ENCODE results near the gene PIK3CB.
A peak's percentile ranks its signal among the peaks of the same experiment; 100 is the strongest.
"Not testable (repeated sequence)": the region's sequence is repeated elsewhere in the genome, so short reads cannot be mapped to it uniquely, and the experiment has no call there.

PIK3CB gene

GRCh38 chr3:138834596-138835396 lies at the start of gene PIK3CB:
Gene PIK3CB (minus strand): TSS chr3:138834928. CDS start chr3:138759343, 75,585 bp downstream.
- peak; percentile 82 to 91 for DNase-seq

- DNase-seq: no peak
Observed at GRCh38 chr3:138881233-138881632, 46.5 kb upstream of the PIK3CB start.

- DNase-seq: no peak
Observed at GRCh38 chr3:138879541-138880380, 45.0 kb upstream of the PIK3CB start.

GRCh38 chr3:138877226-138877625 lies 42.5 kb upstream of the PIK3CB start:
- no peak for DNase-seq

GRCh38 chr3:138875754-138876664 lies 41.3 kb upstream of the PIK3CB start:
- no peak for DNase-seq

GRCh38 chr3:138875096-138875753 lies 40.5 kb upstream of the PIK3CB start:
- DNase-seq: no peak

- DNase-seq: no peak
Observed at GRCh38 chr3:138873471-138874278, 38.9 kb upstream of the PIK3CB start.

- DNase-seq: no peak
Observed at GRCh38 chr3:138872632-138873031, 37.9 kb upstream of the PIK3CB start.

- DNase-seq: no peak
Observed at GRCh38 chr3:138867996-138868395, 33.3 kb upstream of the PIK3CB start.

- no peak for DNase-seq
Observed at GRCh38 chr3:138863776-138864113, 29.0 kb upstream of the PIK3CB start.

- DNase-seq: no peak
Observed at GRCh38 chr3:138862924-138863775, 28.4 kb upstream of the PIK3CB start.

- DNase-seq: no peak
Observed at GRCh38 chr3:138862531-138862923, 27.8 kb upstream of the PIK3CB start.

GRCh38 chr3:138861798-138862197 lies 27.1 kb upstream of the PIK3CB start:
- DNase-seq: no peak

GRCh38 chr3:138856799-138857198 lies 22.1 kb upstream of the PIK3CB start:
- DNase-seq: no peak

- DNase-seq: no peak
Observed at GRCh38 chr3:138854940-138855339, 20.2 kb upstream of the PIK3CB start.

- DNase-seq: no peak
Observed at GRCh38 chr3:138854204-138854603, 19.5 kb upstream of the PIK3CB start.

GRCh38 chr3:138850151-138850550 lies 15.4 kb upstream of the PIK3CB start:
- DNase-seq: no peak

- no peak for DNase-seq
Observed at GRCh38 chr3:138849222-138849940, 14.7 kb upstream of the PIK3CB start.

- DNase-seq: no peak
Observed at GRCh38 chr3:138848696-138849095, 14.0 kb upstream of the PIK3CB start.

GRCh38 chr3:138846824-138847223 lies 12.1 kb upstream of the PIK3CB start:
- not testable (repeated sequence) for DNase-seq

Measured in stimulated activated CD4-positive, alpha-beta T cell treated with anti-CD3 and anti-CD28 coated beads, Interleukin-4, amount 100 ng/mL, for 4 hours (primary cell).